Adrenal gland (tissue), 5 donors: Measurements from ENCODE around the gene LCOR.

Experiments
- CTCF ChIP-seq, 6 experiments: fragments of 450-650 bp in 4 of 6; fragments of 200-600 bp in 2 of 6; sonication (generic) in 1 of 6; IDR thresholded peaks; 1 replicate in 5 of 6; 2 replicates in 1 of 6; pipeline versions ENCODE4 v1.5.1 to v1.8.0; 2016 to 2021; ENCODE audit warnings: antibody characterized with exemption in 6 of 6, mild to moderate bottlenecking in 2 of 6, moderate library complexity in 1 of 6
- POLR2A ChIP-seq, 2 donors: fragments of 450-650 bp; IDR thresholded peaks; one replicate each; pipeline ENCODE4 v1.6.1; 2017; ENCODE audit warnings: antibody characterized with exemption in 2 of 2, mild to moderate bottlenecking in 2 of 2, moderate library complexity in 1 of 2
- donor health status: DM: no; HTN: no; CAD: no.

- TF ChIP-seq CTCF (IDR thresholded peaks at IDR 0.05) (no peak), POLR2A (IDR thresholded peaks at IDR 0.05) (no peak)
Observed at GRCh38 chr10:97005349-97005748, 173.3 kb downstream of the LCOR start.
